Mesenchymal stem cell (in vitro differentiated cells and primary cell): Measurements from ENCODE around the gene JPT2. TPM values are rescaled to one million over a fixed set of nuclear protein-coding genes. Genes with fewer than 3 reads are reported as not detected.

Source experiments
- DNase-seq: peaks from one replicate; pipeline ENCODE4 v3.0.0-alpha.2; 2013
- H2AFZ ChIP-seq: one replicate; pipeline ENCODE4 v1.6.1; 2013; ENCODE audit warnings: low read depth, mild to moderate bottlenecking, control low read depth, inconsistent platforms, low read length, moderate library complexity
- H2AK5ac ChIP-seq: 2 replicates; pipeline ENCODE4 v1.6.1; 2013; ENCODE audit warnings: low read length, moderate library complexity, mild to moderate bottlenecking, inconsistent platforms; ENCODE audit not compliant: severe bottlenecking
- H2BK120ac ChIP-seq: one replicate; pipeline ENCODE4 v1.6.1; 2013; ENCODE audit warnings: low read depth, mild to moderate bottlenecking, inconsistent platforms, low read length, moderate library complexity
- H2BK12ac ChIP-seq, 2 experiments: one replicate each; pipeline ENCODE4 v1.6.1; 2013; ENCODE audit warnings: inconsistent platforms in 2 of 2, low read length in 2 of 2, mild to moderate bottlenecking in 2 of 2, moderate library complexity in 2 of 2, control low read depth in 1 of 2
- H2BK15ac ChIP-seq: one replicate; pipeline ENCODE4 v1.6.1; 2013; ENCODE audit warnings: mild to moderate bottlenecking, low read depth, inconsistent platforms; ENCODE audit not compliant: poor library complexity, severe bottlenecking
- H2BK5ac ChIP-seq: 2 replicates; pipeline ENCODE4 v1.6.1; 2013; ENCODE audit warnings: low read depth, mild to moderate bottlenecking, low read length, control low read depth, inconsistent platforms; ENCODE audit not compliant: poor library complexity, severe bottlenecking
- H3K14ac ChIP-seq, 2 experiments: one replicate each; pipeline ENCODE4 v1.6.1; 2013; ENCODE audit warnings: inconsistent platforms in 2 of 2, low read length in 2 of 2, control low read depth in 1 of 2, mild to moderate bottlenecking in 1 of 2, moderate library complexity in 1 of 2
- H3K18ac ChIP-seq, 2 experiments: one replicate each; pipeline ENCODE4 v1.6.1; 2013; ENCODE audit warnings: inconsistent platforms in 2 of 2, low read length in 2 of 2, control low read depth in 1 of 2, low read depth in 1 of 2, mild to moderate bottlenecking in 1 of 2
- H3K23ac ChIP-seq, 2 experiments: one replicate each; pipeline ENCODE4 v1.6.1; 2013; ENCODE audit warnings: inconsistent platforms in 2 of 2, low read length in 2 of 2, mild to moderate bottlenecking in 2 of 2, moderate library complexity in 2 of 2, control low read depth in 1 of 2
- H3K27ac ChIP-seq: 2 replicates; pipeline ENCODE4 v1.5.1; 2013; ENCODE audit warnings: mild to moderate bottlenecking, moderate library complexity, low read length, control low read depth, inconsistent platforms; ENCODE audit not compliant: poor library complexity, severe bottlenecking
- H3K27me3 ChIP-seq, 2 experiments: 2 replicates each; pipeline versions ENCODE4 v1.6.1 to v1.7.0; 2013; ENCODE audit warnings: low read length in 2 of 2, mild to moderate bottlenecking in 2 of 2, moderate library complexity in 2 of 2, control low read depth in 1 of 2, inconsistent platforms in 1 of 2; ENCODE audit not compliant: control insufficient read depth in 1 of 2, insufficient read depth in 1 of 2
- H3K36me3 ChIP-seq, 2 experiments: 2 replicates each; pipeline versions ENCODE4 v1.6.1 to v1.7.0; 2013; ENCODE audit warnings: low read length in 2 of 2, control low read depth in 1 of 2, inconsistent platforms in 1 of 2, low read depth in 1 of 2, mild to moderate bottlenecking in 1 of 2; ENCODE audit not compliant: insufficient read depth in 2 of 2, control insufficient read depth in 1 of 2
- H3K4ac ChIP-seq, 2 experiments: one replicate each; pipeline ENCODE4 v1.6.1; 2013; ENCODE audit warnings: inconsistent platforms in 2 of 2, low read length in 2 of 2, mild to moderate bottlenecking in 2 of 2, moderate library complexity in 2 of 2, control low read depth in 1 of 2, low read depth in 1 of 2
- H3K4me1 ChIP-seq: 2 replicates; pipeline ENCODE4 v1.6.1; 2013; ENCODE audit warnings: low read depth, low read length, control low read depth; ENCODE audit not compliant: control insufficient read depth, insufficient read depth
- H3K4me2 ChIP-seq: 2 replicates; pipeline ENCODE4 v1.6.1; 2013; ENCODE audit warnings: low read length, mild to moderate bottlenecking, inconsistent platforms; ENCODE audit not compliant: poor library complexity, severe bottlenecking
- H3K4me3 ChIP-seq, 2 experiments: 2 replicates each; pipeline versions ENCODE4 v1.5.1 to v1.7.0; 2013; ENCODE audit warnings: low read length in 2 of 2, mild to moderate bottlenecking in 2 of 2, control low read depth in 1 of 2, low read depth in 1 of 2; ENCODE audit not compliant: insufficient read depth in 1 of 2
- H3K79me1 ChIP-seq: replicated peaks from 2 replicates; pipeline ENCODE4 v1.6.1; 2013; ENCODE audit warnings: mild to moderate bottlenecking, control low read depth, low read length, inconsistent platforms; ENCODE audit not compliant: poor library complexity, severe bottlenecking
- H3K9ac ChIP-seq: 2 replicates; pipeline ENCODE4 v1.7.0; 2013; ENCODE audit warnings: mild to moderate bottlenecking, low read length, moderate library complexity
- H3K9me3 ChIP-seq: 2 replicates; pipeline ENCODE4 v1.7.0; 2013; ENCODE audit warnings: mild to moderate bottlenecking, low read length; ENCODE audit not compliant: control insufficient read depth
- H4K8ac ChIP-seq: one replicate; pipeline ENCODE4 v1.6.1; 2013; ENCODE audit warnings: inconsistent platforms, mild to moderate bottlenecking, low read length, moderate library complexity
- H4K91ac ChIP-seq: one replicate; pipeline ENCODE4 v1.6.1; 2013; ENCODE audit warnings: mild to moderate bottlenecking, low read length, inconsistent platforms
- WGBS: methylation state at CpG from one replicate; pipeline ENCODE4 v1.1.7; 2013; ENCODE audit warnings: mixed read lengths; 5-methylcytosine and 5-hydroxymethylcytosine counted together
- polyA plus RNA-seq, 2 experiments: library from polyadenylated mRNA; stranded (reverse); fragments of 200-250 nt; gene quantifications; one replicate each; pipeline ENCODE4 v1.2.3, GENCODE V29; 2013

Gene JPT2
- 54.4 TPM for polyA plus RNA-seq (2013, experiment 1 of 2)
- polyA plus RNA-seq (2013, experiment 2 of 2), result 54.1 TPM

GRCh38 chr16:1677942-1678499, at the start of gene JPT2:
Gene JPT2 (plus strand): TSS chr16:1678279. CDS start chr16:1678313, 34 bp downstream.
- Histone ChIP-seq H2BK15ac (no peak within 1 kb of the TSS), H2AFZ (peak within 1 kb of the TSS; percentile 46), H3K9me3 (no peaks in the 10 kb centered on the region), H4K91ac (peak within 1 kb of the TSS; percentile 77), H3K4me1 (peaks cover 34% of the 10 kb centered on the region), H2BK120ac (no peak within 1 kb of the TSS), H3K27ac (peak within 1 kb of the TSS; percentile 62), H3K18ac (peak within 1 kb of the TSS; percentile 69 to 94), H2BK12ac (no peak within 1 kb of the TSS), H3K4ac (peak within 1 kb of the TSS in 1 of 2 experiments; percentile 87), H3K14ac (peak within 1 kb of the TSS in 1 of 2 experiments; percentile 98), H3K4me3 (peak within 1 kb of the TSS; percentile 78 to 89), H3K79me1 (peaks cover 11% of the 10 kb centered on the region), H3K23ac (peak within 1 kb of the TSS in 1 of 2 experiments; percentile 66), H2BK5ac (peak within 1 kb of the TSS; percentile 81), H3K9ac (peak within 1 kb of the TSS; percentile 87), H3K36me3 (peaks cover 31 to 36% of the 10 kb centered on the region in 2 experiments), H2AK5ac (peak within 1 kb of the TSS; percentile 73), H3K4me2 (peak within 1 kb of the TSS; percentile 76), H4K8ac (peak within 1 kb of the TSS; percentile 52), H3K27me3 (no peaks in the 10 kb centered on the region)
- WGBS, result under 1% methylated on average over 55 of the region's 79 CpGs
- DNase-seq, result peak; percentile 95

GRCh38 chr16:1630450-1631213, 47.4 kb upstream of the JPT2 start:
- no peak overlapping the region for H3K9ac ChIP-seq
- H3K27me3 ChIP-seq, result no peaks in the 10 kb centered on the region
- H3K4me3 ChIP-seq, result no peak overlapping the region
- no peak overlapping the region for H2BK15ac ChIP-seq
- H2AK5ac ChIP-seq, result no peak overlapping the region
- peaks cover 83 to 85% of the 10 kb centered on the region in 2 experiments for H3K36me3 ChIP-seq
- H2BK5ac ChIP-seq, result no peak overlapping the region
- no peak overlapping the region for H2BK120ac ChIP-seq
- H3K9me3 ChIP-seq, result no peaks in the 10 kb centered on the region
- H2BK12ac ChIP-seq, result no peak overlapping the region
- H3K4me1 ChIP-seq, result peaks cover 10% of the 10 kb centered on the region
- H3K79me1 ChIP-seq, result peaks cover 52% of the 10 kb centered on the region
- no peak overlapping the region for H3K18ac ChIP-seq
- no peak overlapping the region for H3K4me2 ChIP-seq
- H4K8ac ChIP-seq, result no peak overlapping the region
- 95% methylated on average over 20 of the region's 20 CpGs for WGBS
- H4K91ac ChIP-seq, result no peak overlapping the region
- DNase-seq, result no peak
- no peak overlapping the region for H3K27ac ChIP-seq
- no peak overlapping the region for H3K23ac ChIP-seq
- H3K4ac ChIP-seq, result no peak overlapping the region
- no peak overlapping the region for H3K14ac ChIP-seq
- H2AFZ ChIP-seq, result no peak overlapping the region

- no peak overlapping the region for H2BK12ac ChIP-seq
- no peak for DNase-seq
- no peak overlapping the region for H2AK5ac ChIP-seq
- WGBS, result 93% methylated on average over 9 of the region's 9 CpGs
- H3K4ac ChIP-seq, result no peak overlapping the region
- no peak overlapping the region for H3K27ac ChIP-seq
- H2AFZ ChIP-seq, result no peak overlapping the region
- H3K79me1 ChIP-seq, result peaks cover 48% of the 10 kb centered on the region
- H3K4me1 ChIP-seq, result peaks cover 10% of the 10 kb centered on the region
- no peak overlapping the region for H2BK120ac ChIP-seq
- no peaks in the 10 kb centered on the region for H3K27me3 ChIP-seq
- H3K4me2 ChIP-seq, result no peak overlapping the region
- peaks cover 80 to 81% of the 10 kb centered on the region in 2 experiments for H3K36me3 ChIP-seq
- no peak overlapping the region for H3K23ac ChIP-seq
- H4K91ac ChIP-seq, result no peak overlapping the region
- H2BK5ac ChIP-seq, result no peak overlapping the region
- H3K9me3 ChIP-seq, result no peaks in the 10 kb centered on the region
- H3K4me3 ChIP-seq, result no peak overlapping the region
- no peak overlapping the region for H4K8ac ChIP-seq
- H3K18ac ChIP-seq, result no peak overlapping the region
- no peak overlapping the region for H2BK15ac ChIP-seq
- H3K14ac ChIP-seq, result no peak overlapping the region
- H3K9ac ChIP-seq, result no peak overlapping the region
These were observed 46.8 kb upstream of the JPT2 start for GRCh38 chr16:1631230-1631629.

- no peak overlapping the region for H2AFZ ChIP-seq
- no peak for DNase-seq
- H2BK12ac ChIP-seq, result no peak overlapping the region
- no peak overlapping the region for H3K9ac ChIP-seq
- peaks cover 71 to 78% of the 10 kb centered on the region in 2 experiments for H3K36me3 ChIP-seq
- peaks cover 8% of the 10 kb centered on the region for H3K4me1 ChIP-seq
- no peak overlapping the region for H3K27ac ChIP-seq
- no peak overlapping the region for H4K91ac ChIP-seq
- no peak overlapping the region for H2BK5ac ChIP-seq
- H3K79me1 ChIP-seq, result peaks cover 46% of the 10 kb centered on the region
- no peaks in the 10 kb centered on the region for H3K9me3 ChIP-seq
- H3K14ac ChIP-seq, result no peak overlapping the region
- no peak overlapping the region for H3K18ac ChIP-seq
- 97% methylated on average over 18 of the region's 18 CpGs for WGBS
- no peak overlapping the region for H3K4me2 ChIP-seq
- H3K4me3 ChIP-seq, result no peak overlapping the region
- no peak overlapping the region for H3K4ac ChIP-seq
- H2BK15ac ChIP-seq, result no peak overlapping the region
- no peak overlapping the region for H4K8ac ChIP-seq
- H2BK120ac ChIP-seq, result no peak overlapping the region
- H3K27me3 ChIP-seq, result no peaks in the 10 kb centered on the region
- no peak overlapping the region for H3K23ac ChIP-seq
- H2AK5ac ChIP-seq, result no peak overlapping the region
These were observed 46.0 kb upstream of the JPT2 start for GRCh38 chr16:1631931-1632637.
